ENCODE measurements around the gene LDAH.

DNA sequence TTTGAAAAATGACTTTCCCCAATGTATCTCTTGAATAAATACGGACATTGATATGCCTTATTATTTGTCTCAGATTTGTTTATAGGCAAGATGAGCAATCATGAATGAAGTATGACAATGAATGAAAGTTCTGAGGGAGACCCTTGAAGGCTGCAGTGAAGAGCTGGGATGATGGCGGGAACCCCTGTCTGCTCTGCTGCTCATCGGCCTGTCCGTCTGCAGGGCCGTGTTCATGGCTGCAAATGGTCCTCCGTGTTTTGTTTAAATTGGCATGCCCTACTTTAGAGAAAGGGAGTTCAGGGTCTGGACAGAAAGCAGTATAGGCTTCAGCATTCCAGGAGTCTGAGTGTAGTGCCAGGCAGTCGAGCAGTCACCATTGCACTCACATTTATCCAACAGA lies 170.8 kb downstream of the LDAH start:
- TF ChIP-seq, protein P1, sequence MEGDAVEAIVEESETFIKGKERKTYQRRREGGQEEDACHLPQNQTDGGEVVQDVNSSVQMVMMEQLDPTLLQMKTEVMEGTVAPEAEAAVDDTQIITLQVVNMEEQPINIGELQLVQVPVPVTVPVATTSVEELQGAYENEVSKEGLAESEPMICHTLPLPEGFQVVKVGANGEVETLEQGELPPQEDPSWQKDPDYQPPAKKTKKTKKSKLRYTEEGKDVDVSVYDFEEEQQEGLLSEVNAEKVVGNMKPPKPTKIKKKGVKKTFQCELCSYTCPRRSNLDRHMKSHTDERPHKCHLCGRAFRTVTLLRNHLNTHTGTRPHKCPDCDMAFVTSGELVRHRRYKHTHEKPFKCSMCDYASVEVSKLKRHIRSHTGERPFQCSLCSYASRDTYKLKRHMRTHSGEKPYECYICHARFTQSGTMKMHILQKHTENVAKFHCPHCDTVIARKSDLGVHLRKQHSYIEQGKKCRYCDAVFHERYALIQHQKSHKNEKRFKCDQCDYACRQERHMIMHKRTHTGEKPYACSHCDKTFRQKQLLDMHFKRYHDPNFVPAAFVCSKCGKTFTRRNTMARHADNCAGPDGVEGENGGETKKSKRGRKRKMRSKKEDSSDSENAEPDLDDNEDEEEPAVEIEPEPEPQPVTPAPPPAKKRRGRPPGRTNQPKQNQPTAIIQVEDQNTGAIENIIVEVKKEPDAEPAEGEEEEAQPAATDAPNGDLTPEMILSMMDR (IDR thresholded peaks at IDR 0.05): no peak
- TF ChIP-seq EZH2 (IDR thresholded peaks at IDR 0.05; ENCODE audit: borderline replicate concordance, insufficient read depth, low read depth, low read length, poor library complexity, severe bottlenecking): no peak
